ENCODE data around the gene FMNL2. TPM values are rescaled to one million over a fixed set of nuclear protein-coding genes. Genes with fewer than 3 reads are reported as not detected.
"Not testable (repeated sequence)": the region's sequence is repeated elsewhere in the genome, so short reads cannot be mapped to it uniquely, and the experiment has no call there.

FMNL2 gene
- 23.4 TPM for total RNA-seq (ENCODE audit: insufficient read depth, low replicate concordance)

DNA sequence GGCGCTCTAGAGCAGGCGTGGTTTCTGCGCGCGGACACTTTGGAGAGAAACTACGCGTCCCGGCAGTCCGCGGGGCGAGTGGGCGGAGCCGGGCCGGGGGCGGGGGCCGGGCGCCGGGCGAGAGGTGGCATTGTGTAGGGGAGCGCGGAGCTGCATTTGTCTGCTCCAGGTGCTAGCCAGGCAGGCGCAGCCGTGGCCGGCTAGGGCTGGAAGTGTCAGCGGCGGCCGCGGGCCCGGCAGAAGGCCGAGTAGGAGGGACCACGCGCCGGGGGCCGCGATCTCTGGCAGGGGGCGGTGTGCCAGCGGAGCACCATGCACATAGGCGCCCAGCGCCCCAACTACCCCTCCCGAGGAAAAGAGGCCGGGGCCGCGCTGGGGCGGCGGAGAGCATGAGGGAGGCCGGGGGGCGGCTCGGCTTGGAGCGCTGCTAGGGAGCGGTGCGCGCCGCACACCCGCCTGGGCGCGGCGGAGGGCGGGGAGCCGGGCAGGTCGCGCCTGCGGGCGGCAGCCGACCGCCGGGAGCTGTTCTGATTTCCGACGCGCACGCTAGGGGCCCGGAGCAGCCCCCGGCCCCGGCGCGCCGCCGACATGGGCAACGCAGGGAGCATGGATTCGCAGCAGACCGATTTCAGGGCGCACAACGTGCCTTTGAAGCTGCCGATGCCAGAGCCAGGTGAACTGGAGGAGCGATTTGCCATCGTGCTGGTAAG lies at the start of gene FMNL2:
Gene FMNL2, plus strand, starts transcription at position 159 of the 710 bp plus-strand sequence.
- DNase-seq (ENCODE audit: low spot score), result peak; percentile 92

GRCh38 chr2:152292991-152293390 lies 42.0 kb upstream of the FMNL2 start:
- DNase-seq (ENCODE audit: low spot score), result no peak

DNA sequence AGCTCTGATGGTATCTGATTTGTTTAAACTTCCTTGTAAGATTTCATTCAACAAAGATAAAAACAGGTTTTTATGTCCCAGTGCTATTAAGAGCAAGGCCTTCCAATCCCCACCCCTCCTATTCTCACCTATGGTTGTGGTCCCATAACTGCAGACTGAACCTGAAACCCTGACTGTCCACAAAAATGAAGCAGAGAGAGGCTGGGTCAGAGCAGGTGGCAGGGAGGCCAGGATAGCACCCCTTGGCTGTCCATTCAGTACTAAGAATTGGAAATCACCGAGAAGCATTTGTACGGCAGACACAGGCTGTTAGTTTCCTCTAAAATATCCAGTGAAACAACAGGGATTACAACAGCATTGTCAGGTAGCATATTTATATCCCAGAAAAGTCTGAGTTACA lies 37.3 kb upstream of the FMNL2 start:
- no peak for DNase-seq (ENCODE audit: low spot score)

- DNase-seq (ENCODE audit: low spot score), result no peak
These were observed 36.2 kb upstream of the FMNL2 start for GRCh38 chr2:152298754-152299153.

- DNase-seq (ENCODE audit: low spot score), result no peak
These were observed 33.8 kb upstream of the FMNL2 start for GRCh38 chr2:152301131-152301530.

DNA sequence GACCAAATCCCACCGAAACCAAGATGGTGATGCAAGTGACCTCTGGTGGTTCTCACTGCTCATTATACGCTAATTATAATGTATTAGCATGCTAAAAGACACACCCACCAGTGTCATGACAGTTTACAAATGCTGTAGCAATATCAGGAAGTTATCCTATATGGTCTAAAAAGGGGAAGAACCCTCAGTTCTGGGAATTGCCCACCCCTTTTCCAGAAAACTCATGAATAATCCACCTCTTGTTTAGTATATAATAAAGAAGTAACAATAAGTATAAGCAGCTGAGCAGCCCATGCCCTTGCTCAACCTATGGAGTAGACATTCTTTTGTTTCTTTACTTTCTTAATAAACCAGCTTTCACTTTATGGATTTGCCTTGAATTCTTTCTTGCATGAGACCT lies 31.0 kb upstream of the FMNL2 start:
- DNase-seq (ENCODE audit: low spot score), result no peak

GRCh38 chr2:152304836-152305235 lies 30.1 kb upstream of the FMNL2 start:
- peak; percentile 51 for DNase-seq (ENCODE audit: low spot score)

DNA sequence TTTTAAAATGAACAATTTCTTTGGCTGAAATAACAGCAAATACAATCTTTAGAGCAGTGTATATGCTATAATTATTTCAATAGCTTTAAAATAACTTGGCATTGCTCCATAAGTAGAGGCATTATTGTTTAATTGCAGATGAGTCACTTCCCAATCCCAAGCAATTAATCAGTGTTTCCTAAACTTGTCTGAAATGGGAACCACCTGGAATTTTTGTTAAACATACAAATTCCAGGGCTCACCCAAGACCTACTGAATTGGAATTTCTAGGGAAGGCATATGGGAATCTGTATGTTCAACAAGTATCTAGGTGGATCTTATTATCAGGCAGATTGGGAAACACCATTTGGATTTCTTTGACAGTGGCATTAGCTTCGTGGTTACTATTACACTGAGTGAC lies 27.1 kb upstream of the FMNL2 start:
- DNase-seq (ENCODE audit: low spot score), result no peak

DNA sequence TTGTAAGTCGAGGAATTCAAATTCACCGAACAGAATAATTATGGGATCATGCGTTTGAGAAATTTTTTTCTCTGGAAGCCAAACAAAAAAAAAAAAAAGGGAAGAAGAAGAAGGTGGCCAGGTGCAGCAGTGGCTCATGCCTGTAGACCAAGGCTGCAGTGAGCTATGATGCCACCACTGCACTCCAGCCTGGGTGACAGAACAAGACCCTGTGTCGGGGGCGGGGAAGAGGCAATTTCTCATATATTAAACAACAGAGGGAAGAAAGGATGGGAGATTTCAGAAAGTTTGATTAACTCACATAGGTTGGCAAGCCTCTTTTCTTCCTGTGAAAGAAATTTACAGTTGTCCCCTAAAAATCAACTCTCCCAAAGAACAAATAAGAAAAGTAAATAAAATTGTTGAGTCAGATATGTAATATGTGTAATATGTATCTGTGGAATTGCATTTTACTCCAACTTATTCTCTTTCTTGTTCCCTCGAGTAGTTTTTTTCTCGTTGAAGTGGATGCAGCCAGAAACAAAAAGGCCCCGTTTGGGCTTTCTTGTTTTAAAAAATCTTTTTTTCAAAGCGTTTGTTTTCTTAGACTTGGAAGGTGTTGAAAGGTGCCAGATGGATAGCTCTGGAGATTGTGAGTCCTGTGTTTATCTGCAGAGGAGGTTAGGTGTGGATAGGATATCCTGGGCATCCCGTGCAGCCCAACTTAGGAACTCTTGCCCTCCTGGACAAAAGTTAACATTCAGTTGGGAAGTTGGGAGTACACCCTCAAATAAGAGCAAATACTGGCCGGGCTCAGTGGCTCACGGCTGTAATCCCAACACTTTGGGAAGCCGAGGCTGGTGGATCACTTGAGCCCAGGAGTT lies 25.4 kb upstream of the FMNL2 start:
- no peak for DNase-seq (ENCODE audit: low spot score)

DNA sequence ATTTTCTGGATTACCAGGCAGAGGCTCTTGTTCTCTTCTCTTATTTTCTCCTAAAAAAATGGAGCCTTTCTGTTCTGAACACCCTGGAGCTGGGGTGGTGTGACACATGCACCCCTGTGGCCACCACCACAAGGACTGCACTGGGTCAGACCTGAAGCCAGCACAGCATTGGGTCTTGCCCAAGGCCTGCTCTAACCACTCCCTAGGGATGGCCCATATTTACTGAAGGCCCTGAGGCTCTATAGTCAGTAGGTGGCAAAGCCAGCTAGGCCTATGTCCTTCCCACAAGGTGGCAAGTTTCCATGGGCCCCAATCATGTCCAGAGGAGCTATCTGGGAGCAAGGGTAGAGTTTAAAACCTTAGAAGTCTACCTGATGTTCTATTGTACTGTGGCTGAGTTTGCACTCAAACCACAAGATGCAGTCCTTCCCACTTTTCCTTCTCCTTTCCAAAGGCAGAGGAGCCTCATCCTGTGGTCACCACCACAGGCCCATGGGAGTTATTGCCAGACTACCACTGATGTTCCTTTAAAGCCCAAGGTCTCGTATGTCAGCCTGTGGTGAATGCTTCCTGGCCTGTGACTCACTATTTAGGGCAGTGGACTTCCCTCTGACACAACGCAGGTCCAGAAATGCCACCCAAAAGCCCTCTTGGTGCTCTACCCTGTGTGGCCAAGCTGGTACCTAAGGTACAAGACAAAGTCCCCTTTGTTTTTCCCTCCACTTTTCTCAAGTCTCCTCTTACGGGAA lies 15.0 kb upstream of the FMNL2 start:
- no peak for DNase-seq (ENCODE audit: low spot score)

DNA sequence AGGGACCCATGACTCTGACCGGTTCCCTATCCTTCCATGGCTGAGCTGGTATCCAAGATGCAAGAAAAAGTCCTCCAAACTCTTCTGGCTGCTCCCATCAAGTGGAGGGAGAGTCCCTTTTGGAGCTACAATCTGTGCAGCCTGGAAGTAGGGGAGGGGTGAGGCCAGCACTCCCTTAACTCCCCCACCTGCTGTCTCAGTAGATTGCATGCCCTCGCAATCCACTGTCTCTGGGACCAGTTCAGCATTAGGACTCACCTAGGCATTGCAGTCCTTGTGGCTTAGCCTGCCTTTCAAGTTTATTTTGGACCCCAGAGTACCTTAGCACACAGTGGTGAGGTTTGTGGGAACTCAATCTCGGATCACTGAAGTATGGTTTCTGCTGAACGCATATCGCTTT lies 14.2 kb upstream of the FMNL2 start:
- DNase-seq (ENCODE audit: low spot score), result no peak

- DNase-seq (ENCODE audit: low spot score), result no peak
These were observed 12.8 kb upstream of the FMNL2 start for GRCh38 chr2:152322222-152322621.

- not testable (repeated sequence) for DNase-seq (ENCODE audit: low spot score)
These were observed 9.8 kb upstream of the FMNL2 start for GRCh38 chr2:152325126-152325525.

DNA sequence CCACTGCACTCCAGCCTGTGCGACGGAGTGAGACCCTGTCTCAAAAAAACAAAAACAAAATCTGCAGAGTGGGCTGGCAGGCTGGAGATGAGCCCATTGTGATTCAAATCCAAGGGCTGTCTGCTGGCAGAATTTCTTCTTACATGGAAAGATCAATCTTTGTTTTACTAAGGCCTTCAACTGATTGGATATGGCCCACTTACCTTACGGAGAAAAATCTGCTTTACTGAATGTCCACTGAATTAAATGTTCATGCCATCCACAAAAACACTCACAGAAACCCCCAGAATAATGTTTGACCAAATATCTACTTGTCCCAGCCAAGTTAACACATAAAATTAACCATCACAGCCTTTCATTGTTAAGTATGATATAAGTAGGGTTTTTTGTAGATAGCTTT lies 8.3 kb upstream of the FMNL2 start:
- no peak for DNase-seq (ENCODE audit: low spot score)

GRCh38 chr2:152328013-152328412 lies 7.0 kb upstream of the FMNL2 start:
- no peak for DNase-seq (ENCODE audit: low spot score)

DNA sequence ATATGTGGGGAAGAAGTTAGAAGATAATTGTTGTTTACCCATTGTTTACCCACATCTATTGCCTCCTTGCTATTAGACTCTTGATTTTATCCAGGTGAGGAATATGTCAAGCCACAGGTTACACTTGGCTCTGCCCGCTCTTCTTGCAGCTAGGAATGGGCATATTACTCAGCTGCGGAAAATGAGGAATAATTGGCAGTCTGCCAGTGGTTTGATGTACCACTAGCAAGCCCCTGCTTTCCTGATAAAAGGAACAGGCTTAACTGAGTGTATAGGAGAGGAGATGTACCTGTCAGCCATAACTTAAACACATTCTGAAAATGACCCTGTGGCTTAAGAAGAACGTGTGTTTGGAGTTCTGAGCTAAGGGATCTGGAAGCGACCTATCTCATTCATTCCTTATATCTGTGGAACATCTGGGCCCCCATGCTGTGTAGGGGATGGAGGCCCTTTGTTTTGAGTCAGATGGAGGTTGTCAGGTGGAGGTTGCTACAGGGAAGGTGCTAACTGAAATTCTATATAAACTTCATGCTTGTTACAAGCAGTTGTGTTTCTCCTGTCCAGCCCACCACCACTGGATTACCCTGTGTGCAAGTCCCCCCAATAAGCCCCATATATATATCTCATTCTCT lies 4.6 kb upstream of the FMNL2 start:
- DNase-seq (ENCODE audit: low spot score), result no peak

DNA sequence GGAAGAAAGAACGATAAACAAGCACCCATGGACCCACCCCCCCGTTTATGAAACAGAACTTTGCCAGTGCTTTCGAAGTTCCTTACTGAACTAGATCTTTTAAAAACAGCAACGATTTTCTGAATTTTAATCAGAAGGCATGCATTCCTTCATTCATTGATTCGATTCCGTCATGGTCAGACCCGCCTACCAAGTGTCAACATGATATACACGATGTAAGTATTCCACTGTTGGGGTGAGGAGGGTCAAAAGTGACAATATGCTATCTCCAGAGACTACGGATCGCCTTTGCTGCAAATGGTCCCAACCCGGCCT lies 316 bp upstream of the FMNL2 start:
- DNase-seq (ENCODE audit: low spot score), result no peak

DNA sequence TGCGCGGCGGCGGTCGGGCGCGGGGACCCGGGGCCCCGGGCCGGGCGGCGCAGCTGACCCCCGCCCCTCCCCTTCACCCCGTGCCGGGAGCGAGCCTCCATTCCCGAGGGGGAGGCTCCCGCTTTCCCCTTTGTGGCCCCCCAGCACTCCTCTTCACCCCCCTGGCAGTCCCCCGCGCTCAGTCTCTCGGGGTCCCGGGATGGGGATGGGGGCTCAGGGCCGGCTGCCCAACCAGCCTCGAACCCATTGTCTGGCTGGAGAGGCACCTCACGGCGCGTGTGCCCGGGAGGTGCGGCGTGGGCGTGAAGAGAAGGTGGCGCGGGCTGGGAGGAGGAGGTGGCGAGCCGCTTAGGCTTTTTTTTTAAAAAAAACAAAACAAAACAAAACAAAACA lies 748 bp downstream of the FMNL2 start:
- DNase-seq (ENCODE audit: low spot score), result peak; percentile 32

- peak; percentile 84 for DNase-seq (ENCODE audit: low spot score)
These were observed 1.3 kb downstream of the FMNL2 start for GRCh38 chr2:152336119-152336853.

GRCh38 chr2:152336854-152337510 lies 2.0 kb downstream of the FMNL2 start:
- DNase-seq (ENCODE audit: low spot score), result peak; percentile 53

GRCh38 chr2:152337511-152337903 lies 2.5 kb downstream of the FMNL2 start:
- no peak for DNase-seq (ENCODE audit: low spot score)

Measured in umbilical cord (tissue), 2 donors.